ENCODE data around the gene NR2F2.

Gene NR2F2

DNA sequence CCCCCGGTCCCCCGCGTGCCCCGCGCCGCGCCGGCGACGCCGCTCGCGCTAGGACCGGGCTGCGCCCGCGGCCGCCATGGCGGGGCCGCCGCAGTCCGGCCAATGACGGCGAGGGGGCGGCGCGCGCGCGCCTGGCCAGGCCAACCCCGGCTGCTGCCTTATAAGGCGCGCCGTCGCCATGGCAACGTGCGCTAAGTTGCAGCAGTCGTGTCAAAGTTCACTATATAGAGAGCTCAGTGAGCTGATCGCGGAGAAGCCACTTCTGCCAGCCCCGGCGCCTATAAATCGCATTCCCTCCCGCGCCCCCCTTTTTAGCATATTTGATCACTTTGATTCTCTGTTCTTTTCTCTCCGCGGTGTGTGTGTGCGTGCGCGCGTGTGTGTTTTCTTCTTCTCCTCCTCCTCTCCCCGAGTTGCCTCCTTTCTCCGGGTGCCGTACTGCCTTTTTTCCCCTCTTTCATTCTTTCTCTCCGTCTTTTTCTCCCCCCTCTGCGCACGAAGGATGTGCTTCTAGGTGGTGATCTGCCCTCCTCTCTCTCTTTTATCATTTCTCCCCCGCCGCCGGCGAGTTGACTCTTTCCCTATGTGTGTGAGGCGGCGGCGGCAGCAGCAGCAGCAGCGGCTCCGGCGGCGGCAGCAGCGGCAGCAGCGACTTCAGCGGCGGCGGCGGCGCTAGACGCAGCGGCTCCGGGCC lies at the start of gene NR2F2:
Gene NR2F2 (plus strand): TSS at position 251 of the 694 bp plus-strand sequence. CDS start 1,406 bp downstream, outside the sequence.
- peak; percentile 96 for DNase-seq

GRCh38 chr15:96285305-96285704 lies 45.2 kb upstream of the NR2F2 start:
- peak; percentile 64 for DNase-seq

GRCh38 chr15:96285729-96286254 lies 44.7 kb upstream of the NR2F2 start:
- DNase-seq = peak; percentile 40

- no peak for DNase-seq
Observed at GRCh38 chr15:96290679-96291078, 39.8 kb upstream of the NR2F2 start.

- DNase-seq = no peak
Observed at GRCh38 chr15:96292635-96293034, 37.9 kb upstream of the NR2F2 start.

DNA sequence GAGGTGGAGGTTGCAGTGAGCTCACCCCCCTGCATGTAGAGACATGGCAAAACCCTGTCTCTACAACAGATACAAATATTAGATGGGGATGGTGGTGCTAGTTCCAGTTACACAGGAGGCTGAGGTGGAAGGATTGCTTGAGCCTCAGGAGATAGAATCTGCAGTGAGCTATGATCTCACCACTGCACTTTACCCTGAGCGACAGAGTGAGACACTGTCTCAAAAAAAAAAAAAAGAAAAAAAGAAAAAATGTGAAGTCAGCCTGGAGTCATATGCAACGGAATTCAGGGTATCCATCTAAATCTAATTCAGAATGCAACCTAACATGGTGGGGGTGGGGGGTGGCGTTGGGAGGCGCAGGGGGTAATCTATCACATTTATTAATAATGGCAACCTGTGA lies 37.1 kb upstream of the NR2F2 start:
- no peak for DNase-seq

- no peak for DNase-seq
Observed at GRCh38 chr15:96294766-96295165, 35.7 kb upstream of the NR2F2 start.

DNA sequence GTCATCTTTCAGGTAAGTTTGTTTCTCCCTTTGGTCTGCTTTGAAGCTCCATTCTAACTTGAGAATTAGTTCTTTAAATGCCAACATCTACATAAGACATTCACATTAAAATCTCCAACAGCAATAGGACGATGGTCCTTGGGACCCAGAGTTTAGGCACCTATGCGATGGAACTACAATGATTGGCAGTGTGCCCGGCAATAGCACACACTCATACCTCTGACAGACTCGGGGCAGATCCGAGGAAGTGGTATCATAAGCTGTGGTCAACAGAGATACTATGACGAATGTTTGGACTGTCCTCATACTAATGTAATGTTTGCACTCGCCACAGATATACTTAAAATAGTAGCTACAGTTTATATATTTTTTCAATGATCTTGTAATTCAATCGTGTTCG lies 34.2 kb upstream of the NR2F2 start:
- no peak for DNase-seq

DNA sequence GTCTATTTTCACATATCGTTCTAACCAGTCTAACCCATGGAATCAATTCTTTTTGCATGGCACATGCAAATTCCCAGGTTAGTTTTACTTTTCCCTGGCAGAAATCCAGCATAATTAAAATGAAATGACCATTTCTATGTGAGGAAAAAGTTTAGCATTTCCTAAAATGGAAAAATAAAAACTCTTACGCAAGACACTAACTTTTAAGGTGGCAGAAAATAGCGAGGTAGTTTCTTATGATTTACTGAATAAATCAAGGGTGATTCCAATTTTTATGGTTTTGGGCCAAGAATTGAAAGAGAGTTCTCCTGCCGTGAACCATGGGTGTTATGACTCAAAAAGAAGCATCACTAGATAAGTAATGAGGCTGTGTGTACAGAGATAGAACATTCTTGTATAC lies 32.7 kb upstream of the NR2F2 start:
- no peak for DNase-seq

DNA sequence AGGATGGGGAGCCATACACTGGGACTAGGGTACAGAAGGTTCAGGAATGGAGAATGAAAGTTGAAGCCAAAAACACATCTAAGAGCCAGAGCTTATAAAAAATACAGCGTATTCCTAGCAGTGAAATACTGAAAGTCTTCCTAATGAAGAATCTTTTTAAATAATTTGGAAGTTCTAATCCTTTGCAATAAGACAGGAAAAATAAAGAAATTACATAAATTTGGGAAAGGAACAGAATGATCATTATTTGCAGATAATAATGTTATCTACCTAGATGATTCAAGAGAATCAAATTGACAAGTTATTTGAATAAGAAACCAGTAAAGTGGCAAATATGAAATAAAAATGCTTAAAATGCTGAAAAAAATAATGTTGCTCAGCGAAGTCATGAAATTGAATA lies 32.3 kb upstream of the NR2F2 start:
- DNase-seq = no peak

- no peak for DNase-seq
Observed at GRCh38 chr15:96300836-96301235, 29.7 kb upstream of the NR2F2 start.

GRCh38 chr15:96303503-96304056 lies 26.9 kb upstream of the NR2F2 start:
- no peak for DNase-seq

DNA sequence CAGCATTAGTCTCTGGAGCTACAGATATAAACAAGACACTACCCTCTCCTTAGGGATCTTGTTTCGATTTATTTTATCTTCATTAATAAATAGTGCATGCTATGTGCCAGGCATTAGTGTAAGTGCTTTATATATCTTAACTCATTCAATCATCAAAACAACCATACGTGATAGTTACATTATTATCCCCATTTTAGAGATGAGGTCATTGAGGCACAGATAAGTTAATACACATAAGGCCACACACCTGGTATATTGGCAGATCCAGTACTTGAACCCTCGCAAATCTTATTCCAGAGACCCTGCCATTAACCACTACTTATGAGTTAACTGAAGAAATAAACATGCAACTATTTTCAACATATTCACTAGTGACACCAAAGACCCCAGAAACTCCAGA lies 25.7 kb upstream of the NR2F2 start:
- no peak for DNase-seq

- DNase-seq = no peak
Observed at GRCh38 chr15:96306321-96306720, 24.2 kb upstream of the NR2F2 start.

GRCh38 chr15:96307856-96308394 lies 22.6 kb upstream of the NR2F2 start:
- DNase-seq = no peak

- DNase-seq = no peak
Observed at GRCh38 chr15:96309143-96309660, 21.3 kb upstream of the NR2F2 start.

DNA sequence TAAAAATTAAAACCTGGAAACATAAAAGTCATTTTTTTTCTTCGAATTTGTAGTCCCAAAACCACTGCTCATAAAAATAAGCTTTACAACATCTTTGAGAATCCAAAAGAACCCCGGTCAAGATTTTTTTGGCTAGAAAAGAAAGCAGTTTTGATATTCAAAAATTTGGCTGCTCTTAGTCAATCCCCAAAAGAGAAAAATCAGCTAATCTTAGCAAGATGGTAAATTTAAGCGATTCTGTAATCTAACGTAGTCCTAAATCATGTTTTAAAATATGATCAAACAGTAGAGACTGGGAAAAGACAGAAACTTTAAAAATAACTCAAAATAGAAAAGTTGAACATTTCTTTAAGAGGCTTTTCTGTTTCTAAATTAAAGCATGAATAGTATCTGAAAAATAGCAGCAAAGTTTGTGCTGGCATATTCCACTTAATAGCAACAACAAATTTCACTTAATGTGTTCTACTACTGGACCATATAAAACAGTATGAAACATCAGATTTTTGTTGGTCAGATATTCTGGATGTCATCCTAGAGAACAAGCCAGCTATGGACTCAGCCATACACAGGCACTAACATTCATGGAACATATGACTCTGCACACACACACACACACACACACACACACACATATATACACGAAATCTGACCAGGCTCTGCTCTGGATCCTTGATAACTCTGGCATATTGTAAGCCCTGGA lies 19.1 kb upstream of the NR2F2 start:
- no peak for DNase-seq

GRCh38 chr15:96311956-96312294 lies 18.6 kb upstream of the NR2F2 start:
- DNase-seq = no peak

- DNase-seq = no peak
Observed at GRCh38 chr15:96312641-96313335, 17.7 kb upstream of the NR2F2 start.

GRCh38 chr15:96314518-96314917 lies 16.0 kb upstream of the NR2F2 start:
- DNase-seq = no peak

- no peak for DNase-seq
Observed at GRCh38 chr15:96314963-96315362, 15.5 kb upstream of the NR2F2 start.

- DNase-seq = no peak
Observed at GRCh38 chr15:96316953-96317629, 13.4 kb upstream of the NR2F2 start.

All from femur (tissue), 1 donor.